HUES64 (cell line): ENCODE measurements around the gene SP1.

Experiments used
- H3K27ac ChIP-seq: 2 replicates; pipeline ENCODE4 v1.7.0; 2013; ENCODE audit warnings: low read depth, low read length, inconsistent platforms
- H3K27me3 ChIP-seq: 2 replicates; pipeline ENCODE4 v1.6.1; 2013; ENCODE audit warnings: mild to moderate bottlenecking, low read length; ENCODE audit not compliant: insufficient read depth
- H3K36me3 ChIP-seq: 2 replicates; pipeline ENCODE4 v1.6.1; 2013; ENCODE audit warnings: mild to moderate bottlenecking, low read length; ENCODE audit not compliant: insufficient read depth
- H3K4me1 ChIP-seq: 2 replicates; pipeline ENCODE4 v1.6.1; 2013; ENCODE audit warnings: mild to moderate bottlenecking, low read length, moderate library complexity; ENCODE audit not compliant: insufficient read depth
- H3K4me3 ChIP-seq: 2 replicates; pipeline ENCODE4 v1.5.1; 2013; ENCODE audit warnings: mild to moderate bottlenecking, low read length, moderate library complexity
- H3K9ac ChIP-seq: 2 replicates; pipeline ENCODE4 v1.6.1; 2013; ENCODE audit warnings: mild to moderate bottlenecking, low read depth, low read length
- H3K9me3 ChIP-seq: 2 replicates; pipeline ENCODE4 v1.6.1; 2013; ENCODE audit warnings: low read depth, low read length; ENCODE audit not compliant: insufficient read depth
- WGBS: fragments of 150-250, 120-280 bp; methylation state at CpG from one replicate; pipeline ENCODE4 v1.1.7; 2013; ENCODE audit warnings: missing lambda C conversion rate; 5-methylcytosine and 5-hydroxymethylcytosine counted together

SP1 gene

DNA sequence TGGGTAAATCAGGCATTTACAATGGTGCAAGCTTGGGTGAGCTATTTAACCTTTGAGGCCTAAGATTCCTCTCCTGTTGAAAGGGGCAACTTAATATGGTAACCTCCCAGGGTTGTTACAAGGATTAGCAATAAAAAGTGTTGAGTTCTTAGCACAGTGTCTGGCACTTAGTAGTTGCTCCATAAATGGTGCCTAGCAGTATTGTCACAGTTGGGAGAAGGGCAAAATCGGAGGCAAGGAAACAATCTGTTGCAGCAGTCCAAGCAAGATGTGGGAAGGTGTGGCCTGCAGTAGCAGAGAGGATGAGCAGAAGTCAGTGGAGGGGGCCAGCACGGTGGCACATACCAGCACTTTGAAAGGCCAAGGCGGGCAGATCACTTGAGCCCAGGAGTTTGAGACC is 36.5 kb upstream of the SP1 start:
- Histone ChIP-seq H3K27me3 (peaks cover 25% of the 10 kb centered on the region), H3K4me1 (peaks cover 14% of the 10 kb centered on the region), H3K9me3 (no peaks in the 10 kb centered on the region), H3K27ac (no peak overlapping the region), H3K36me3 (no peaks in the 10 kb centered on the region), H3K4me3 (no peak overlapping the region), H3K9ac (no peak overlapping the region)
- 61% methylated on average over 3 of the region's 3 CpGs for WGBS

DNA sequence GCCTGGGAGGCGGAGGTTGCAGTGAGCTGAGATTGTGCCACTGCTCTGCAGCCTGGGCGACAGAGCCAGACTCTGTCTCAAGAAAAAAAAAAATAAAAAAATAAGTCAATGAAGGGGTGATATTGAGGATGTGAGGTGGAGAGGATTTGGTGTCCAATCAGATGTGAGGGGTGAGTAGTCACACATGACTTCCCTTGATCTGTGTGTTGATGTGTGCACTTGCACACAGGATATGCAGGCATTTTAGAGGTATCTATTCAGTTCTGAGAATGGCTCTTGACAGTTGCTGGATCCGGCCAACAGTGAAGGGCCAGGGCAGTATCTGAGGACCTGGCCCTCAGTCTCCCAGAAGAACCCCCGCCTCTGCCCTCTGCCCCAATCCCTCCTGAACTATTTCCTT is 36.0 kb upstream of the SP1 start:
- WGBS: 89% methylated on average over 4 of the region's 4 CpGs
- no peaks in the 10 kb centered on the region for H3K36me3 ChIP-seq
- no peak overlapping the region for H3K9ac ChIP-seq
- H3K27ac ChIP-seq: no peak overlapping the region
- H3K27me3 ChIP-seq: peaks cover 25% of the 10 kb centered on the region
- H3K9me3 ChIP-seq: no peaks in the 10 kb centered on the region
- H3K4me1 ChIP-seq: peaks cover 12% of the 10 kb centered on the region
- H3K4me3 ChIP-seq: no peak overlapping the region

DNA sequence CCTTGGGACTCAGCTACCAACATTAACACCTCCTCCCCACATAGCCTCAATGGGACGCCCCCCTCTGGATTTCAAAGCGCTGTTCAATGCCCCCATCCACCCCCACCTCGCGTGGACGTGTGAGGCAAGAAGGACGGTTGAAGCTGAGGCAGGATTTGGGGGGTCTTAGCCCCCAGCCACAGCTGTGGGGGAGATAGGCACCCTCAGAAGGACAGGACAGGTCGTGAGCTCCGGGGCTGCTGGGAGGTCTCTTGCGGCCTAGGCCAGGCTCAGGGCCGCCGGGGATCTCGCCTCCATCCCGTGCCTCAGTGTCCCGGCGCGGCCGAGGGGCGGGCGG is 35.5 kb upstream of the SP1 start:
- H3K4me1 ChIP-seq: peaks cover 12% of the 10 kb centered on the region

DNA sequence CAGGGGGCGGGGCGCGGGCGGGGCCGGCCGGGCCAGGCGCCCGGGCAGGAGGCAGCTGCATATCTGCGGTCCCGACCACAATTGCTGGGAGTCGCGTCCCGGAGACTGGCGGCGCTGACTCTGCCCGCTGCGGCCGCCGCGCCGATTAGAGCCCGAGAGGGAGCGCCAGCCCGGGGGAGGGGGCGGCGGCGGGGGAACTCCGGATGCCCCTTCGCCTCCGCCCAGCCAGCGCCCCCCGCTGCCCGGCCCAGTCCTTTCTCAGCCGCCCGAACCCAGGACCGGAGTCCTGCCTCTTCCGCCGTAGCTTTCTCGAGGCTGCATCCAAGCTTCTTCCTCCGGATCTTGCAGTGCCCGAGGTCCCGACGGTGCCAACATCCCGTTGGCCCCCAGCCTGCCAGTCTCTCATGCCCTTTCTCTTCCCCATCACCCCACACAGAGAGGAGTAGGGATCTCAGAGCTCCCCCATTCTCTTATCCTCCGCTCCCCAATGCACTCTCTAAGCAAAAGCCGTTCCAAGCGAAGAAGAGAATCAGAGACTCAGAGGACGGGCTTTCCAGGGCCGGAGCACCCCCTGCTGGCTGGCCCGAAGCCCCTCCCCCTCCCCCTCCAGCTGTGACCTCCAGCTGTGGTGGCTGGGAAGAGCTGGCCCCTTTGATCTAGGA is 35.0 kb upstream of the SP1 start:
- peak overlapping the region; percentile 81 for H3K4me3 ChIP-seq
- WGBS: under 1% methylated on average over 50 of the region's 50 CpGs
- H3K27ac ChIP-seq: no peak overlapping the region
- no peaks in the 10 kb centered on the region for H3K9me3 ChIP-seq
- peaks cover 25% of the 10 kb centered on the region for H3K27me3 ChIP-seq
- no peaks in the 10 kb centered on the region for H3K36me3 ChIP-seq
- H3K4me1 ChIP-seq: peaks cover 12% of the 10 kb centered on the region
- H3K9ac ChIP-seq: peak overlapping the region; percentile 53

More for the DNA sequence above, 35.5 kb upstream of the SP1 start:
- no peaks in the 10 kb centered on the region for H3K9me3 ChIP-seq
- H3K36me3 ChIP-seq: no peaks in the 10 kb centered on the region
- no peak overlapping the region for H3K9ac ChIP-seq
- no peak overlapping the region for H3K27ac ChIP-seq
- H3K27me3 ChIP-seq: peaks cover 25% of the 10 kb centered on the region
- 2% methylated on average over 19 of the region's 19 CpGs for WGBS
- H3K4me3 ChIP-seq: peak overlapping the region; percentile 81

DNA sequence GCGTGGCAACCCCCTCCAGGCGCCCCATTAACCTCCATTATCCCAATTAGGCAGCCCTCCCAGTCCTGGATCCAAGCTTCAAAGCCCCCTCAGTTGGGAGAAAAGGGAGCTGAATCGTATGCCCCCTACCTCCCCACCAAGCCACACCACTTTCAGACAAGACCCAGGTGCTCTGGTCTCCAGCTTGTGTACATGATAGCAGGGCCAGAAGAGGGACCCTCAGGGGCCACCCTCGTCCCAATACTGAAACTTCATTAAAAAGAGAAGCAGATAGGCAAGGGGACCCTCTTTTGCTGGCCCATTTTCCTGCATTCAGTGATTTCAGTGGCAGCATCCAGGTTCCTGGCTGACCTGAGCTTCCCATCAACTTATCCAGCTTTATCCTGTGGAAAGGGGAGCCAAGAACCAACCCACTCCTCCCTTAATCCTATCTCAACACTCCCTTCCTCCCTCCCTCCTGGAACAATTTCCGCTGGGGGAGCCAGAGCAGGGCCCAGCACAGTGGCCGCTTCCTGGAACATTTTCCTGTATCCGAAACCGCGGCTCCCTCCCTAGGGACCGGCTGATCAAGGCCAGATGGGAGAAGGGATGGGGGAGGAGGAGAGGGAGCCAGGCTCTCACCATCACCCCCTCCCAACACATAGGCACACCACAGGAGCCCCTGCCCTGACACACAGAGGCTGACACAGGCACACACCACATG is 34.3 kb upstream of the SP1 start:
- Histone ChIP-seq H3K27ac (no peak overlapping the region), H3K36me3 (no peaks in the 10 kb centered on the region), H3K9ac (no peak overlapping the region), H3K4me1 (peaks cover 12% of the 10 kb centered on the region), H3K9me3 (no peaks in the 10 kb centered on the region), H3K4me3 (peak overlapping the region; percentile 81), H3K27me3 (peaks cover 23% of the 10 kb centered on the region)
- 10% methylated on average over 6 of the region's 10 CpGs for WGBS

DNA sequence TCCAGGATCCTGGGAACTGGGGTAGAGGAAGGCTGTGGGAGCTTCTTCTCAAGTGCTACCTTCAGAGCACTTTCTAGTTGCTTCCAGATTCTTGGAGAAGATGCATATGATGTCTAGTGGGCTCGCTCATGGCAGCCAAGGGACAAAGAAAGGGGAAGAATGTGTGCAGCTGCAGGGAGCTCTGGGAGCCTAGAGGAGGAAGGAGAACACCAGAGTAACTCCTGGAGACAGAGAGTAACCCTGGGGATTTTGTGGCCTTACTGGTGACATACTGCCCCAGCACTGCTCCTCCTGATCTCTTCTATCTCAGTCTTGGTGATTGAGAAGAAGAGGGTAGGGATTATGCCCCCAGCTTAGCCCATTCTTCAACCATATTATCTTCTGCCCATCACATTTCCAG is 33.5 kb upstream of the SP1 start:
- Histone ChIP-seq H3K9me3 (no peaks in the 10 kb centered on the region), H3K27ac (no peak overlapping the region), H3K27me3 (peaks cover 21% of the 10 kb centered on the region), H3K36me3 (no peaks in the 10 kb centered on the region), H3K4me1 (peaks cover 12% of the 10 kb centered on the region), H3K9ac (no peak overlapping the region), H3K4me3 (no peak overlapping the region)
- whole genome bisulfite sequencing: 89% methylated on average over 1 of the region's 1 CpG

DNA sequence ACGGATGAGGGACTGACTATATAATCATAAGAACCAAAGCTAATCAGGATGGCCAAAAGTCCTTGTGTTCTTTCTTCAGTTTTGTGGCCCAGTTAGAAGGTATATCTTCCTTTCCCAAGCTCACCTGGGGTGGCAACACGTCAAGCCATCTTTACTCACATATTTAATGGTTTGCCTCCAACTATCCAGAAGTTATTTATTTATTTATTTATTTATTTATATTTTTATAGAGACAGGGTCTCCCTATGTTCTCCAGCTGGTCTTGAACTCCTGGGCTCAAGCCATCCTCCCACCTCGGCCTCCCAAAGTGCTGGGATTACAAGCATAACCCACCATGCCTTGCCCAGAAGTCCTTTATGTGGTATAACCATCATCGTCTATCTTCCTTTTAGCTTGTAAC is 32.1 kb upstream of the SP1 start:
- Histone ChIP-seq H3K36me3 (no peaks in the 10 kb centered on the region), H3K4me3 (no peak overlapping the region), H3K9me3 (no peaks in the 10 kb centered on the region), H3K4me1 (peaks cover 12% of the 10 kb centered on the region), H3K27ac (no peak overlapping the region), H3K27me3 (peaks cover 21% of the 10 kb centered on the region), H3K9ac (no peak overlapping the region)
- WGBS: 93% methylated on average over 4 of the region's 4 CpGs

DNA sequence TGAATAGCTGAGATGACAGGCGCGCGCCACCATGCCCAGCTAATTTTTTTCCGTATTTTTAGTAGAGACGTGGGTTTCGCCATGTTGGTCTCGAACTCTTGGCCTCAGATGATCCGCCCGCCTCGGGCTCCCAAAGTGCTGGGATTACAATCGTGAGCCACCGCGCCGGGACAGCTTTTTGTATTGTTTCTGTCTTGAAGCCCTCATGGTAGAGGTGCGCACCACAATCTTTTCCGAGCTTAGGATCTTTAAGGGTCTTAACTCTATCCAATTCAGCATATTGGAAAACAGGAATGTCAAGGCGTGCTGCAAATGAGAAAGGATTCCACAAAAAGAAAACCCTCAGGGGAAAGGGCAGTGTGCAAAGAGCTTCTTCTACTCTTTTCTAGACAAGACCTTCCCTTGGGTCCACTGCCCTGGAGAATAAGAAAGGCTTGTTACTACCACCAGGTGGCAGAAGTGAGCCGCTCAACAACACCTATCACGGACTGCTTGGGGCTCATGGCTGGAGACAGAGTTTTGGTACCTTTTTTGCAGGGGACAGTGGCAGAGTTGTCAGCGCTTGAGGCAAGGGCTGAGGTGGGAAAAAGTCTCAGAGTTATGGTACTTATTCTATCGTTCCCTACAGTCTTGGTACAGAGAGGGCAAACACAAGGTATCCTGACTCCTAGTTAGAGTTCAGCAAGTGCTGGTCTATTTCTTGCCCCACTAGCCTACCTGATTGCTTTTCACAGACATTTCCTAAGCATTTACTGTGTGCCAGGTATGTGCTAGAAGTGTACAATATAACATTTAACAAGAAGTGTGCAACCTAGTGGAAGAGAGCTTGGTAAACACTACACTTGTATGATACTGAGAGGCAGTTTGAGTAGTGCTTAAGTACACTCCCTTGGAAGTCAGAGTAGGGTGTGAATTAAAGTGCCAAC is 27.4 kb upstream of the SP1 start:
- H3K4me1 ChIP-seq: no peaks in the 10 kb centered on the region
- H3K36me3 ChIP-seq: no peaks in the 10 kb centered on the region
- no peak overlapping the region for H3K27ac ChIP-seq
- H3K4me3 ChIP-seq: no peak overlapping the region
- WGBS: 72% methylated on average over 21 of the region's 21 CpGs
- no peak overlapping the region for H3K9ac ChIP-seq
- H3K9me3 ChIP-seq: no peaks in the 10 kb centered on the region
- no peaks in the 10 kb centered on the region for H3K27me3 ChIP-seq

DNA sequence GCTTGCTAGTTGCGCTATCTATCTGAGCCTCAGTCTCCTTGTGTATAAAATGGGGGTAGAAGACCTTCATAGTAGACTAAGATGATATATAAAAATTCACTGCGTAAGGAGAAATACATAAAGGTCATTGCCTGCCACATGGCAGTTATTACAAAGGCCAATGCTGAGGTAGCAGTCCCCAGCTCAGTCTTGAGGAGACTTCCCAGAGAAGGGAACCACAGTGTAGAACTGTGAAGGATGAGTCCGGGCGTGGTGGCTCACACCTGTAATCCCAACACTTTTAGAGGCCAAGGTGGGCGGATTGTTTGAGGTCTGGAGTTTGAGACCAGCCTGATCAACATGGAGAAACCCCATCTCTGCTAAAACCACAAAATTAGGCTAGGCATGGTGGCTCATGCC is 26.7 kb upstream of the SP1 start:
- Histone ChIP-seq H3K27ac (no peak overlapping the region), H3K9ac (no peak overlapping the region), H3K4me3 (no peak overlapping the region), H3K27me3 (no peaks in the 10 kb centered on the region), H3K9me3 (no peaks in the 10 kb centered on the region), H3K36me3 (no peaks in the 10 kb centered on the region), H3K4me1 (no peaks in the 10 kb centered on the region)
- 96% methylated on average over 5 of the region's 5 CpGs for WGBS

DNA sequence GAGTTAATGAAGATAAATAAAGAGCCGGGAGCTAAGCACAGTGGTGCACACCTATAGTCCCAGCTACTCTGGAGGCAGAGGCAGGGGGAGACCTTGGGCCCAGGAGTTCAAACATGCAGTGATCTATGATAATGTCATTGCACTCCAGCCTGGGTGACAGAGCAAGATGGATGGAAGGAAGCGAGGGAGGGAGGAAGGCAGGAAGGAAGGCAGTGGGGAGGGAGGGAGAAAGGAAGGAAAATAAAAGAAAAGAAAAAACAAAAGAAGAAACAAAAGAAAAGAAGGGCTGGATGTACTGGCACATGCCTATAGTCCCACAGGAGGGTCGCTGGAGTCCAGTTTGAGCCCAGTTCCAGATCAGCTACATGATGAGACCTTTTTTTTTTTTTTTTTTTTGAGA is 24.9 kb upstream of the SP1 start:
- H3K27me3 ChIP-seq: no peaks in the 10 kb centered on the region
- H3K4me1 ChIP-seq: no peaks in the 10 kb centered on the region
- WGBS: 89% methylated on average over 3 of the region's 3 CpGs
- no peaks in the 10 kb centered on the region for H3K9me3 ChIP-seq
- H3K9ac ChIP-seq: no peak overlapping the region
- no peak overlapping the region for H3K27ac ChIP-seq
- no peak overlapping the region for H3K4me3 ChIP-seq
- no peaks in the 10 kb centered on the region for H3K36me3 ChIP-seq

DNA sequence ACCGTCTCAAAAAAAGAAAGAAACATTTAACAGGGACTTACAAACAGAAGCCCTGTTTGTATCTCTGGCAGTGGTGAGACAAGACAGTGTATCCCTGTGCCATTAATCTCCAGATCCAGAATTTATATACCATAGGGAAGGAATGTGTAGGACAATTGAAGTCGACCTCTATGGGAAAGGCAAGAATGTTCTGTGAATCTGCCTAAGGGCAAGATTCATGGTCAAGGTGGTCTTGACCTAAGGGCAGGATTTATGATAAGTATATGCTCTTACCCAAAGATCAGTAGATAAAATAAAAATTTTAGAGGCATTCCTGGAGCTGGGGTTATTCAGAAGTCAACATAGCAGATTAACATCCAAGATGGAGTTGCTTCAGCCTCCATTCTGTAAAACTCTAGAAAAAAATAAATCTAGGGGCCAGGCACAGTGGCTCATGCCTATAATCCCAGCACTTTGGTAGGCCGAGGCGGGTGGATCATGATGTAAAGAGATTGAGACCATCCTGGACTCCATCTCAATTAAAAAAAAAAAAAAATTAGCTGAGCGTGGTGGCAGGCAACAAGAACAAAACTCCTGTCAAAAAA is 21.0 kb upstream of the SP1 start:
- WGBS: 91% methylated on average over 4 of the region's 5 CpGs
- no peak overlapping the region for H3K27ac ChIP-seq
- no peaks in the 10 kb centered on the region for H3K36me3 ChIP-seq
- H3K27me3 ChIP-seq: no peaks in the 10 kb centered on the region
- H3K4me1 ChIP-seq: no peaks in the 10 kb centered on the region
- no peak overlapping the region for H3K9ac ChIP-seq
- no peak overlapping the region for H3K4me3 ChIP-seq
- H3K9me3 ChIP-seq: no peaks in the 10 kb centered on the region
